SK-N-SH treated with all-trans-retinoic acid at 6 μM for 48 hours (cell line): ENCODE measurements around the gene TMEM86A.

Experiments
- ARNTL ChIP-seq: fragments of 450-650 bp; formaldehyde crosslinking; IDR thresholded peaks from 2 replicates; pipeline ENCODE4 v1.5.0; 2020; ENCODE audit warnings: low read depth, mild to moderate bottlenecking, moderate library complexity, borderline replicate concordance
- CSDC2 ChIP-seq: fragments of 250-450 bp; sonication (Bioruptor Pico); IDR thresholded peaks from 2 replicates; pipeline ENCODE4 v1.5.0; 2020; ENCODE audit warnings: mild to moderate bottlenecking, moderate library complexity
- GLIS3 ChIP-seq: fragments of 250-450 bp; sonication (Bioruptor Pico); IDR thresholded peaks from 2 replicates; pipeline ENCODE4 v1.5.0; 2020; ENCODE audit warnings: mild to moderate bottlenecking, moderate library complexity
- TF ChIP-seq, protein P1 (sequence below): fragments of 250-450 bp; sonication (Bioruptor Pico); IDR thresholded peaks from 2 replicates; pipeline ENCODE4 v1.5.1; 2020; ENCODE audit warnings: low read depth, mild to moderate bottlenecking, moderate library complexity

DNA sequence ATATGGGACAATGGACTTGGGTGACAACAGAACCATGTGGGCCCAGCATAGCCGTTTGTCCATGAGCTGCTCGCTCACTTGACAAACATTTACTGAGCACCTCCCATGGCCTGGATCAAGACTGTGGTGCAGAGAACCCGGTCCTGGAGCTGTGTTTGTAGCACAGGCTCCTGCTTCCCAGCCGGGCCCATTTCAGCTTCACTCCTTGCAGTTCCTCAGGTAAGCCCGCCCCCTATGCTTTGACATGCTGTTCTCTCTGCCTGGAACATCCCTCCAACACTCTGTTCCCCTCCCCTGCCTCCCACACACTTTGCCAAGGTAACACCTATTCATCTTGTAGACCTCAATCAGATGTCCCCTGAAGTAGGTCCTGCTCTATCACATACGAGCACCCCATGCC is 46.7 kb downstream of the TMEM86A start:
- TF ChIP-seq ARNTL (CRISPR knock-in tag), result no peak
- TF ChIP-seq, protein P1, sequence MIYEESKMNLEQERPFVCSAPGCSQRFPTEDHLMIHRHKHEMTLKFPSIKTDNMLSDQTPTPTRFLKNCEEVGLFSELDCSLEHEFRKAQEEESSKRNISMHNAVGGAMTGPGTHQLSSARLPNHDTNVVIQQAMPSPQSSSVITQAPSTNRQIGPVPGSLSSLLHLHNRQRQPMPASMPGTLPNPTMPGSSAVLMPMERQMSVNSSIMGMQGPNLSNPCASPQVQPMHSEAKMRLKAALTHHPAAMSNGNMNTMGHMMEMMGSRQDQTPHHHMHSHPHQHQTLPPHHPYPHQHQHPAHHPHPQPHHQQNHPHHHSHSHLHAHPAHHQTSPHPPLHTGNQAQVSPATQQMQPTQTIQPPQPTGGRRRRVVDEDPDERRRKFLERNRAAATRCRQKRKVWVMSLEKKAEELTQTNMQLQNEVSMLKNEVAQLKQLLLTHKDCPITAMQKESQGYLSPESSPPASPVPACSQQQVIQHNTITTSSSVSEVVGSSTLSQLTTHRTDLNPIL (CRISPR knock-in tag), result no peak
- no peak for TF ChIP-seq CSDC2
- no peak for TF ChIP-seq GLIS3
